Panc1 (cell line): ENCODE results near the gene SMARCD2.

Source experiments
- CTCF ChIP-seq: fragments of 450-650 bp; IDR thresholded peaks from 2 replicates; pipeline ENCODE4 v1.5.1; 2017; ENCODE audit warnings: mild to moderate bottlenecking
- SIN3A ChIP-seq: IDR thresholded peaks from 2 replicates; pipeline ENCODE4 v1.6.1; 2012; ENCODE audit warnings: low read depth, mild to moderate bottlenecking, low read length, moderate library complexity, borderline replicate concordance; ENCODE audit not compliant: insufficient read depth
- TF ChIP-seq, protein P1 (sequence below), 2 experiments: IDR thresholded peaks; 2 replicates each; pipeline ENCODE4 v1.6.1; 2011 to 2012; ENCODE audit warnings: low read depth in 2 of 2, control low read depth in 1 of 2, low read length in 1 of 2, mild to moderate bottlenecking in 1 of 2, moderate library complexity in 1 of 2; ENCODE audit not compliant: insufficient read depth in 1 of 2

DNA sequence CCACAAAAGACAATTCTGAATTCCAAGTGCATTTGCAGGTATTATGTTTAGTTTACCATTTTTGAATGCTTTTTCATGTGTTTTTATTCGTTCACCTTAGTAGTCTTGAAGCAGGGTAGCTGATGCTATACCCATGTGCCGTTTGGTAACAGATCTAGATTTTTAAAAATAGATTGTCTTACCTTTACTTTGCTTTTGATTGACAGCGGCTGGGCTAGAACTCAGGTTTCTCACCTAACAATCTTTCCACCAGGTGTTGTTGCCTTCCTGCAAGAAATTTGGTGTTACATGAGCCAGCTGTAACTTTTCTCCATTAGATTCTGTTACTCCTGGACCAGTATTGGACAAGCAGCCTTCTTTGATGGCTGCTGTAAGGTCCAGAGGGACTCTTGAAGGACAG lies 13.5 kb downstream of the SMARCD2 start:
- no peak for TF ChIP-seq CTCF
- no peak for TF ChIP-seq SIN3A
- TF ChIP-seq, protein P1, sequence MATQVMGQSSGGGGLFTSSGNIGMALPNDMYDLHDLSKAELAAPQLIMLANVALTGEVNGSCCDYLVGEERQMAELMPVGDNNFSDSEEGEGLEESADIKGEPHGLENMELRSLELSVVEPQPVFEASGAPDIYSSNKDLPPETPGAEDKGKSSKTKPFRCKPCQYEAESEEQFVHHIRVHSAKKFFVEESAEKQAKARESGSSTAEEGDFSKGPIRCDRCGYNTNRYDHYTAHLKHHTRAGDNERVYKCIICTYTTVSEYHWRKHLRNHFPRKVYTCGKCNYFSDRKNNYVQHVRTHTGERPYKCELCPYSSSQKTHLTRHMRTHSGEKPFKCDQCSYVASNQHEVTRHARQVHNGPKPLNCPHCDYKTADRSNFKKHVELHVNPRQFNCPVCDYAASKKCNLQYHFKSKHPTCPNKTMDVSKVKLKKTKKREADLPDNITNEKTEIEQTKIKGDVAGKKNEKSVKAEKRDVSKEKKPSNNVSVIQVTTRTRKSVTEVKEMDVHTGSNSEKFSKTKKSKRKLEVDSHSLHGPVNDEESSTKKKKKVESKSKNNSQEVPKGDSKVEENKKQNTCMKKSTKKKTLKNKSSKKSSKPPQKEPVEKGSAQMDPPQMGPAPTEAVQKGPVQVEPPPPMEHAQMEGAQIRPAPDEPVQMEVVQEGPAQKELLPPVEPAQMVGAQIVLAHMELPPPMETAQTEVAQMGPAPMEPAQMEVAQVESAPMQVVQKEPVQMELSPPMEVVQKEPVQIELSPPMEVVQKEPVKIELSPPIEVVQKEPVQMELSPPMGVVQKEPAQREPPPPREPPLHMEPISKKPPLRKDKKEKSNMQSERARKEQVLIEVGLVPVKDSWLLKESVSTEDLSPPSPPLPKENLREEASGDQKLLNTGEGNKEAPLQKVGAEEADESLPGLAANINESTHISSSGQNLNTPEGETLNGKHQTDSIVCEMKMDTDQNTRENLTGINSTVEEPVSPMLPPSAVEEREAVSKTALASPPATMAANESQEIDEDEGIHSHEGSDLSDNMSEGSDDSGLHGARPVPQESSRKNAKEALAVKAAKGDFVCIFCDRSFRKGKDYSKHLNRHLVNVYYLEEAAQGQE (IDR thresholded peaks at IDR 0.05; ENCODE audit: insufficient read depth in 1 of 2, low read depth in 2 of 2, low read length in 1 of 2) = no peak
